ENCODE measurements around the gene IRAK1. TPM values are rescaled to one million over a fixed set of nuclear protein-coding genes. Genes with fewer than 3 reads are reported as not detected.

Gene IRAK1
- total RNA-seq, 1 donor = 99.5 TPM

DNA sequence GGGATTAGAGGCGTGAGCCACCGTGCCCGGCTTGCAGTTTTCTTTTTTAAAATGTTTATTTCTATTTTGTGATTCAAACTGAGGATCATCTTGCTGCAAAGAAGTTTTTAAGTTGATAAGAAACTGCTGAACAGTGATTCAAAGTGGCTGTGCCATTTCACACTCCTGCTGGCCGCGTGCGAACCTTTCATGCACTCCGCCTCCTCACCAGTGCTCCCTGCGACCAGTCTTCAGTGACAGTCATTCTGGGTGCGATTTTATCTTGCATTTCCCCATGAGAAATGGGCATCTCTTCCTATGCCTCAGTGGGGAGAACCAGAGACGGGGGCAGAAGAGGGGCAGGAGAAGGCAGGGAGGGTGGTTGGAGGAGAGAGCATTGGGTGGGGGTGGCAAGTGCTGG is 25.7 kb downstream of the IRAK1 start:
- H4K20me1 ChIP-seq (ENCODE audit: insufficient read depth, low read length) = no peaks in the 10 kb centered on the region
- no peaks in the 10 kb centered on the region for H3K79me2 ChIP-seq (ENCODE audit: insufficient read depth, low read length)
- H3K27me3 ChIP-seq (ENCODE audit: insufficient read depth, low read length) = peaks cover 11% of the 10 kb centered on the region
- no peaks in the 10 kb centered on the region for H3K9me3 ChIP-seq (ENCODE audit: low read depth, low read length)
- peak; percentile 14 for DNase-seq (ENCODE audit: insufficient read length, low spot score, missing footprints)
- H3K27ac ChIP-seq (ENCODE audit: low read depth, low read length) = no peak overlapping the region
- no peak overlapping the region for H3K4me2 ChIP-seq (ENCODE audit: insufficient read depth, low read length)
- H3K36me3 ChIP-seq (ENCODE audit: insufficient read depth, low read length) = no peaks in the 10 kb centered on the region
- H2AFZ ChIP-seq (ENCODE audit: low read length) = no peak overlapping the region
- H3K4me3 ChIP-seq (ENCODE audit: insufficient read depth, low read length) = no peak overlapping the region
- TF ChIP-seq, protein P1, sequence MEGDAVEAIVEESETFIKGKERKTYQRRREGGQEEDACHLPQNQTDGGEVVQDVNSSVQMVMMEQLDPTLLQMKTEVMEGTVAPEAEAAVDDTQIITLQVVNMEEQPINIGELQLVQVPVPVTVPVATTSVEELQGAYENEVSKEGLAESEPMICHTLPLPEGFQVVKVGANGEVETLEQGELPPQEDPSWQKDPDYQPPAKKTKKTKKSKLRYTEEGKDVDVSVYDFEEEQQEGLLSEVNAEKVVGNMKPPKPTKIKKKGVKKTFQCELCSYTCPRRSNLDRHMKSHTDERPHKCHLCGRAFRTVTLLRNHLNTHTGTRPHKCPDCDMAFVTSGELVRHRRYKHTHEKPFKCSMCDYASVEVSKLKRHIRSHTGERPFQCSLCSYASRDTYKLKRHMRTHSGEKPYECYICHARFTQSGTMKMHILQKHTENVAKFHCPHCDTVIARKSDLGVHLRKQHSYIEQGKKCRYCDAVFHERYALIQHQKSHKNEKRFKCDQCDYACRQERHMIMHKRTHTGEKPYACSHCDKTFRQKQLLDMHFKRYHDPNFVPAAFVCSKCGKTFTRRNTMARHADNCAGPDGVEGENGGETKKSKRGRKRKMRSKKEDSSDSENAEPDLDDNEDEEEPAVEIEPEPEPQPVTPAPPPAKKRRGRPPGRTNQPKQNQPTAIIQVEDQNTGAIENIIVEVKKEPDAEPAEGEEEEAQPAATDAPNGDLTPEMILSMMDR (IDR thresholded peaks at IDR 0.05; ENCODE audit: extremely low read depth, low read depth, low read length) = no peak
- no peaks in the 10 kb centered on the region for H3K4me1 ChIP-seq (ENCODE audit: insufficient read depth, low read length)

DNA sequence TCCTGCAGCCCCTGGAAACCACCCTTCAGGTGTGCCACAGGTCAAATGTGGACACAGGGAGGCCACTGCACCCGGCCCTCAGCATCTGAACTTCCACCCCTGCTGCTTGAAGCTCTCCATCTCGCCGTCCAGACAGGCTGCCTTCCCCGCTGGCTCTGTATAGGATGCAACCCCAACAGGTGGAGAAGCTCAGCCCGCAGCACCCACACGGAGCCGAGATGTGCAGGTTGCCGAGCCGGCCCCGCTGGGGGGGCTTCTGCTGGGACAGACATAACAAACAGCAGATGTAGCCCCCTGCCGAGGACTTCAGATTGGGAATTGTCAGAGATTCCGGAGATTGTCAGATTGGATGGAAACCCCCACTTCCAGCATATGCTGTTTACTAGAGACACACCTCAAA is 26.6 kb downstream of the IRAK1 start:
- Histone ChIP-seq H3K27me3 (ENCODE audit: insufficient read depth, low read length) (peaks cover 10% of the 10 kb centered on the region), H3K27ac (ENCODE audit: low read depth, low read length) (no peak overlapping the region), H3K79me2 (ENCODE audit: insufficient read depth, low read length) (no peaks in the 10 kb centered on the region), H4K20me1 (ENCODE audit: insufficient read depth, low read length) (no peaks in the 10 kb centered on the region), H3K36me3 (ENCODE audit: insufficient read depth, low read length) (no peaks in the 10 kb centered on the region), H3K4me1 (ENCODE audit: insufficient read depth, low read length) (no peaks in the 10 kb centered on the region), H3K4me2 (ENCODE audit: insufficient read depth, low read length) (no peak overlapping the region), H3K4me3 (ENCODE audit: insufficient read depth, low read length) (no peak overlapping the region), H2AFZ (ENCODE audit: low read length) (no peak overlapping the region), H3K9me3 (ENCODE audit: low read depth, low read length) (no peaks in the 10 kb centered on the region)
- peak; percentile 10 for DNase-seq (ENCODE audit: insufficient read length, low spot score, missing footprints)
- TF ChIP-seq, protein P1 (IDR thresholded peaks at IDR 0.05; ENCODE audit: extremely low read depth, low read depth, low read length) = no peak

DNA sequence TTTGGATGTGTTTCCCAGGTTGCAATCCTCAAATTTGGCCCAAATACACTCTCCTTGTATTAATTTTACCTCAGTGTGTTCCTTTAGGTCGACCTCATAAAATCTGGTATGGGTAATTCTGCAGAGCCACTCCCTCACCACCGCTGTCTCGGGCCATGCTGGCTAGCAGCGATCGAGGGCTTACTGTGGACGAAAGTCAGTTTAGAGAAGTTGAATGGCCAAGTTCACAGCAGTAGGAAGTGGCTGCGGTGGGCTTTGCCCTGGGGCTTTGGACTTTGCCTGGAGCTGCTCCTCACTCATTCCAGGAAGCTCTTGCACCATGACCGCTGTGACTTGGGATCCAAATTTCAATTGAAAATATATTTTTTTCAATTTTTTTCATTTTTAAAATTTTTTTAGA is 27.5 kb downstream of the IRAK1 start:
- H3K79me2 ChIP-seq (ENCODE audit: insufficient read depth, low read length) = no peaks in the 10 kb centered on the region
- no peaks in the 10 kb centered on the region for H3K36me3 ChIP-seq (ENCODE audit: insufficient read depth, low read length)
- H4K20me1 ChIP-seq (ENCODE audit: insufficient read depth, low read length) = no peaks in the 10 kb centered on the region
- no peak overlapping the region for H3K27ac ChIP-seq (ENCODE audit: low read depth, low read length)
- no peak overlapping the region for H3K4me2 ChIP-seq (ENCODE audit: insufficient read depth, low read length)
- H3K9me3 ChIP-seq (ENCODE audit: low read depth, low read length) = no peaks in the 10 kb centered on the region
- no peak overlapping the region for H3K4me3 ChIP-seq (ENCODE audit: insufficient read depth, low read length)
- H2AFZ ChIP-seq (ENCODE audit: low read length) = no peak overlapping the region
- no peaks in the 10 kb centered on the region for H3K4me1 ChIP-seq (ENCODE audit: insufficient read depth, low read length)
- TF ChIP-seq, protein P1 (IDR thresholded peaks at IDR 0.05; ENCODE audit: extremely low read depth, low read depth, low read length) = no peak
- peaks cover 7% of the 10 kb centered on the region for H3K27me3 ChIP-seq (ENCODE audit: insufficient read depth, low read length)
- peak; percentile 29 for DNase-seq (ENCODE audit: insufficient read length, low spot score, missing footprints)

DNA sequence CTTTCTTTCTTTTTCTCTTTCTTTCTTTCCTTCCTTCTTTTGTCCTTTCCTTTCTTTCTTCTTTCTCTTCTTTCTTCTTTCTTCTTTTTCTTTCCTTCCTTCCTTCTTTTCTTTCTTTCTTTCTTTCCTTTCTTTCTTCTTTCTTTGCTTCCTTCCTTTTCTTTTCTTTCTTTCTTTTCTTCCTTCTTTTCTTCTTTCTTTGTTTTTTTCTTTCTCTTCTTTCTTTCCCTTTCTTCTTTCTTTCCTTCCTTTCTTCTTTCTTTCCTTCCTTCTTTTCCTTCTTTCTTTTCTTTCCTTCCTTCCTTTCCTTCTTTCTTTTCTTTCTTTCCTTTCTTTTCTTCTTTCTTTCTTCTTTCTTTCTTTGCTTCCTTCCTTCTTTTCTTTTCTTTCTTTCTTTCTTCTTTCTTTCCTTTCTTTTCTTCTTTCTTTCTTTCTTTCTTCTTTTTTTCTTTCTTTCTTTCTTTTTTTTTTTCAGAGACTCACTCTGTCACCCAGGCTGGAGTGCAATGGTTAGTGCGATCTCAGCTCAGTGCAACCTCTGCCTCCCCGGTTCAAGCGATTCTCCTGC is 28.6 kb downstream of the IRAK1 start:
- TF ChIP-seq, protein P1 (IDR thresholded peaks at IDR 0.05; ENCODE audit: extremely low read depth, low read depth, low read length) = no peak
- Histone ChIP-seq H3K27me3 (ENCODE audit: insufficient read depth, low read length) (peaks cover 3% of the 10 kb centered on the region), H3K4me2 (ENCODE audit: insufficient read depth, low read length) (no peak overlapping the region), H4K20me1 (ENCODE audit: insufficient read depth, low read length) (no peaks in the 10 kb centered on the region), H3K9me3 (ENCODE audit: low read depth, low read length) (no peaks in the 10 kb centered on the region), H3K27ac (ENCODE audit: low read depth, low read length) (no peak overlapping the region), H3K4me1 (ENCODE audit: insufficient read depth, low read length) (no peaks in the 10 kb centered on the region), H3K79me2 (ENCODE audit: insufficient read depth, low read length) (no peaks in the 10 kb centered on the region), H3K4me3 (ENCODE audit: insufficient read depth, low read length) (no peak overlapping the region), H2AFZ (ENCODE audit: low read length) (no peak overlapping the region), H3K36me3 (ENCODE audit: insufficient read depth, low read length) (no peaks in the 10 kb centered on the region)
- DNase-seq (ENCODE audit: insufficient read length, low spot score, missing footprints) = no peak
